Measurements from ENCODE around the gene CDK6.

DNA sequence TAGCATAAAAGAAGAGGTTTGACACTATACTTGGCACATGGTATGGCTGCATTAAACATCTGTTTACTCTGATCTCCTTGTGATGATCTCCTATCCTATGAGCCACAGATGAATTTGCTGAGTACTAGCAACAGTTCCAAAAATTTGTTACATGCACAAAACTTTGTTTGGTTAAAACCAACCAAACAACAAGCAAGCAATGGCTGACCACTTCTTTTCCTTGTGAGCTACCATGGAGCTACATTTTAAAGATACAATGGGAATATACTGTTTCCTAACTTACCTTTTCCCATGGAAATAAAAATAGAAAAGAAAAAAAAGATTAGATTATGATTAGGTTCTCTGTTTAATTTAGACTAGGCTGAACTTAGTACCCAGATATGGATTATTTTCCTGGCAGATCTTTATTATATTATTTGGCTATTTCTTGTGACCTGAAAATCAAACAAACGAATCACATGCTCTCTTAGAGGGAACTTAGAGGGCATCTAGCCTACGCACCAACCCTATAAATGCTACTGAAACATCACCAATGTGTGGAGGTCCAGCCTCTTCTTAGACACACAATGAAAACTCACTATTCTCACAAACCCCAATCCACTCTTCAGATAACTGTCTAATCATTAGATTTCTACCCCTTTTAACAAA lies 166.0 kb downstream of the CDK6 start:
- TF ChIP-seq CTCF (IDR thresholded peaks at IDR 0.05; ENCODE audit: low read length) (no peak), EZH2 (IDR thresholded peaks at IDR 0.05; ENCODE audit: borderline replicate concordance, low read length) (no peak)

Data from OCI-LY1 (cell line).